H1 (cell line): ENCODE data around the gene ATP11A. TPM values are rescaled to one million over a fixed set of nuclear protein-coding genes. Genes with fewer than 3 reads are reported as not detected.

Experiments used
- CTCF ChIA-PET: fragments of 300-600 bp; sonication (Branson Sonifier 250); formaldehyde crosslinking; loops from one replicate; lab custom pipeline; 2021; ENCODE audit not compliant: partially characterized antibody; lab: Charles Lee
- POLR2A ChIA-PET: fragments of 300-600 bp; sonication (Branson Sonifier 250); formaldehyde crosslinking; loops from one replicate; lab custom pipeline; 2021; ENCODE audit warnings: inconsistent platforms; ENCODE audit not compliant: partially characterized antibody; lab: Charles Lee
- DNase-seq, 2 experiments: peaks; one replicate each; pipeline versions ENCODE4 v3.0.0 to v3.0.0-alpha.2; 2010 to 2022; ENCODE audit warnings: low spot score in 2 of 2, low read depth in 1 of 2, mixed read lengths in 1 of 2
- FAIRE-seq: peaks from 2 replicates; lab custom pipeline; 2011; peaks lifted over from hg19 to GRCh38; lab: Jason Lieb, UNC
- H2AFZ ChIP-seq: 2 replicates; pipeline ENCODE4 v1.8.1; 2012; ENCODE audit warnings: low read length, inconsistent platforms
- H2AK5ac ChIP-seq: 2 replicates; pipeline ENCODE4 v1.6.1; 2013; ENCODE audit warnings: low read depth, low read length
- H2BK120ac ChIP-seq: replicated peaks from 2 replicates; pipeline ENCODE3; 2013; ENCODE audit warnings: low read depth, low read length, inconsistent platforms
- H2BK12ac ChIP-seq: 2 replicates; pipeline ENCODE4 v1.6.1; 2013; ENCODE audit warnings: low read depth, low read length
- H2BK15ac ChIP-seq: 2 replicates; pipeline ENCODE4 v1.6.1; 2013; ENCODE audit warnings: low read length
- H2BK20ac ChIP-seq: 2 replicates; pipeline ENCODE4 v1.6.1; 2013; ENCODE audit warnings: low read length
- H2BK5ac ChIP-seq: 2 replicates; pipeline ENCODE4 v1.6.1; 2013; ENCODE audit warnings: low read depth, low read length
- H3K14ac ChIP-seq: 2 replicates; pipeline ENCODE4 v1.6.1; 2013; ENCODE audit warnings: inconsistent platforms; ENCODE audit not compliant: insufficient read length
- H3K18ac ChIP-seq: 2 replicates; pipeline ENCODE4 v1.6.1; 2013; ENCODE audit warnings: low read length; ENCODE audit errors: extremely low read depth
- H3K23ac ChIP-seq: 2 replicates; pipeline ENCODE4 v1.6.1; 2013; ENCODE audit warnings: inconsistent platforms; ENCODE audit not compliant: insufficient read length
- H3K23me2 ChIP-seq: 2 replicates; pipeline ENCODE4 v1.6.1; 2013; ENCODE audit warnings: low read depth, low read length
- H3K27ac ChIP-seq: 2 replicates; pipeline ENCODE4 v1.6.1; 2011; ENCODE audit warnings: low read depth, low read length, inconsistent platforms
- H3K27me3 ChIP-seq, 4 experiments: replicated peaks in 1 of 4; 1 replicate in 1 of 4; 2 replicates in 3 of 4; pipeline versions ENCODE4 v1.6.1 to v1.8.1; 2011 to 2013; ENCODE audit warnings: low read length in 3 of 4, mild to moderate bottlenecking in 3 of 4, inconsistent platforms in 2 of 4, mixed read lengths in 2 of 4, moderate library complexity in 1 of 4; ENCODE audit not compliant: control insufficient read depth in 3 of 4, insufficient read depth in 3 of 4; ENCODE audit errors: extremely low read depth in 1 of 4
- H3K36me3 ChIP-seq, 4 experiments: 2 replicates each; pipeline versions ENCODE4 v1.6.1 to v1.8.1; 2011 to 2013; ENCODE audit warnings: mild to moderate bottlenecking in 4 of 4, low read length in 3 of 4, moderate library complexity in 2 of 4, control low read depth in 1 of 4, inconsistent platforms in 1 of 4; ENCODE audit not compliant: insufficient read depth in 4 of 4, control insufficient read depth in 2 of 4
- H3K4ac ChIP-seq: replicated peaks from 2 replicates; pipeline ENCODE3; 2013; ENCODE audit warnings: low read length, low read depth, mixed read lengths, inconsistent platforms; ENCODE audit not compliant: insufficient read length
- H3K4me1 ChIP-seq, 4 experiments: replicated peaks in 1 of 4; 1 replicate in 1 of 4; 2 replicates in 3 of 4; pipeline versions ENCODE4 v1.6.1 to v1.8.1; 2011 to 2013; ENCODE audit warnings: low read length in 3 of 4, inconsistent platforms in 2 of 4, mixed read lengths in 1 of 4; ENCODE audit not compliant: insufficient read depth in 4 of 4, control insufficient read depth in 3 of 4
- H3K4me2 ChIP-seq, 2 experiments: 2 replicates each; pipeline versions ENCODE4 v1.6.1 to v1.8.1; 2011 to 2013; ENCODE audit warnings: low read depth in 2 of 2, low read length in 2 of 2, control low read depth in 1 of 2, inconsistent platforms in 1 of 2, mild to moderate bottlenecking in 1 of 2; ENCODE audit not compliant: insufficient read depth in 1 of 2
- H3K4me3 ChIP-seq, 4 experiments: fragments of 200-600, 300-600 bp in 1 of 4; sonication (generic), shearing (Covaris generic), sonication (Bioruptor Twin) in 1 of 4; 2 replicates each; pipeline versions ENCODE4 v1.5.1 to v1.8.1; 2011 to 2016; ENCODE audit warnings: low read length in 4 of 4, low read depth in 3 of 4, control low read depth in 2 of 4, inconsistent platforms in 2 of 4, mild to moderate bottlenecking in 2 of 4, mixed read lengths in 1 of 4, moderate library complexity in 1 of 4; ENCODE audit not compliant: insufficient read depth in 2 of 4; ENCODE audit errors: extremely low read depth in 1 of 4
- H3K56ac ChIP-seq: replicated peaks from 2 replicates; pipeline ENCODE3; 2013; ENCODE audit warnings: low read depth, mild to moderate bottlenecking, mixed read lengths, low read length, inconsistent platforms; ENCODE audit not compliant: insufficient read length
- H3K79me1 ChIP-seq: 2 replicates; pipeline ENCODE4 v1.6.1; 2013; ENCODE audit warnings: low read depth, low read length, control low read depth
- H3K79me2 ChIP-seq, 2 experiments: 2 replicates each; pipeline versions ENCODE4 v1.6.1 to v1.8.1; 2012 to 2013; ENCODE audit warnings: low read length in 2 of 2, mild to moderate bottlenecking in 2 of 2, inconsistent platforms in 1 of 2; ENCODE audit not compliant: insufficient read depth in 2 of 2, control insufficient read depth in 1 of 2
- H3K9ac ChIP-seq, 4 experiments: replicated peaks in 1 of 4; 1 replicate in 1 of 4; 2 replicates in 3 of 4; pipeline versions ENCODE4 v1.6.1 to v1.8.1; 2011 to 2013; ENCODE audit warnings: low read depth in 3 of 4, low read length in 3 of 4, control low read depth in 2 of 4, mild to moderate bottlenecking in 2 of 4, moderate library complexity in 2 of 4, inconsistent platforms in 1 of 4; ENCODE audit errors: extremely low read depth in 1 of 4
- H3K9me3 ChIP-seq, 2 experiments: 2 replicates each; pipeline versions ENCODE4 v1.6.1 to v1.8.1; 2012 to 2013; ENCODE audit warnings: mild to moderate bottlenecking in 2 of 2, moderate library complexity in 2 of 2, control low read depth in 1 of 2, inconsistent platforms in 1 of 2, low read depth in 1 of 2, low read length in 1 of 2, mixed read lengths in 1 of 2; ENCODE audit not compliant: insufficient read depth in 2 of 2
- H4K20me1 ChIP-seq, 2 experiments: replicated peaks in 1 of 2; 2 replicates each; pipeline versions ENCODE3 to v1.8.1; 2011 to 2013; ENCODE audit warnings: inconsistent platforms in 2 of 2, low read length in 2 of 2, mild to moderate bottlenecking in 1 of 2; ENCODE audit not compliant: insufficient read depth in 2 of 2, control insufficient read depth in 1 of 2
- H4K5ac ChIP-seq: 2 replicates; pipeline ENCODE4 v1.6.1; 2013; ENCODE audit warnings: low read length, low read depth, mixed read lengths, inconsistent platforms; ENCODE audit not compliant: insufficient read length
- H4K8ac ChIP-seq: 2 replicates; pipeline ENCODE4 v1.8.0; 2013; ENCODE audit warnings: mild to moderate bottlenecking, moderate library complexity, low read length, inconsistent platforms; ENCODE audit not compliant: insufficient read depth; ENCODE audit errors: extremely low read depth
- H4K91ac ChIP-seq: replicated peaks from 2 replicates; pipeline ENCODE3; 2013; ENCODE audit warnings: low read length, mixed read lengths, inconsistent platforms; ENCODE audit not compliant: insufficient read length
- EGR1 ChIP-seq: IDR thresholded peaks from 2 replicates; pipeline ENCODE4 v1.6.1; 2011; ENCODE audit warnings: low read depth, low read length, borderline replicate concordance
- SP4 ChIP-seq: IDR thresholded peaks from 2 replicates; pipeline ENCODE4 v1.6.1; 2012; ENCODE audit warnings: low read length, inconsistent platforms
- WGBS, 2 experiments: shearing (Covaris generic) in 1 of 2; methylation state at CpG; one replicate each; pipeline versions ENCODE4 v1.1.6 to v1.1.7; 2013 to 2015; ENCODE audit warnings: low lambda C conversion rate in 2 of 2, mixed read lengths in 2 of 2, inconsistent platforms in 1 of 2, low coverage in 1 of 2, missing lambda C conversion rate in 1 of 2; ENCODE audit not compliant: insufficient replicate concordance in 2 of 2, insufficient coverage in 1 of 2, insufficient read length in 1 of 2; ENCODE audit errors: extremely low coverage in 1 of 2, missing lambda C conversion rate in 1 of 2; 5-methylcytosine and 5-hydroxymethylcytosine counted together
- polyA plus RNA-seq, 7 experiments: library from polyadenylated mRNA; depleted of rRNA in 3 of 7; stranded (reverse) in 5 of 7; unstranded in 2 of 7; fragments of >200 nt in 5 of 7; fragments of 200-250 nt in 2 of 7; gene quantifications; 1 replicate in 5 of 7; 2 replicates in 1 of 7; 4 replicates in 1 of 7; pipeline versions ENCODE4 v1.2.1 to v1.2.3, GENCODE V29; 2011 to 2013; ENCODE audit warnings: missing spikeins in 2 of 7, mixed read lengths in 2 of 7
- total RNA-seq: library from RNA; stranded (reverse); fragmentation: NEBNext Ultra II Directional; extraction: Animal tissue kit (Norgen Biotek cat#: 25700); gene quantifications from 2 replicates; pipeline ENCODE4 v1.2.1, GENCODE V29; 2021
- TF ChIP-seq, protein P1 (sequence below): IDR thresholded peaks from 2 replicates; pipeline ENCODE4 v1.6.1; 2012; ENCODE audit warnings: low read length, inconsistent platforms

Gene ATP11A
- total and polyA plus RNA-seq, 2 of the 8 experiments (the other 6 are each of a cell fraction or from before 2014, with no cell fraction given) = 28.8 to 72.9 TPM

DNA sequence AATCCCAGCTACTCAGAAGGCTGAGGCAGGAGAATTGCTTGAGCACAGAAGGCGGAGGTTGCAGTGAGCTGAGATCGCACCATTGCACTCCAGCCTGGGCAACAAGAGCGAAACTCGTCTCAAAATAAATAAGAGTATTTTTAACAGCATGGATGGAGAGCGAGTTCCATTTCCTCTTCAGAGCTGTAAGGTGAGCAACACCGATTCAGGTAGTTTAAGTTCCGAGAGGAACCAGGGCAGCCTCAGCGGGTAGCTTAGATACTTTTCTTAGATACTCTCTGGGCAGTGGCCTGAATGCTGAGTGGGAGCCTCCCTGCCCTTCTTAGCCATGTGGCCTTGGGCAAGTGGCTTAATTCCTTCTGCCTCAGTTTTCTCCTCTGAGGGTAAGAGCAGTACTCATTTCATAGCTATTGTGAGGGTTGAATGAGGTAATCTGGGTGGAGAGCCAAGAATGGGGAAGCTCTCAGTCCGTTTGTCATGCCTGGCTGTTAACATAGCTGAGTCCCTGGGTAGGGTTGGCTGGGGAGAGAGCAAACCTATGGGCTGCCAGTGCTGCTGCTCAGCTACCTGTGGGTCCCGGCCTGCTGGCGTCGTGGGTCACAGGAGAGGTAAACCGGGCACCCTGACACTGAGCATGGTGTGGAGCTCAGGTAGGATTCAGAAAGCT is 4.1 kb downstream of the ATP11A start:
- H2AFZ ChIP-seq = no peak overlapping the region
- H4K20me1 ChIP-seq = peaks cover 4 to 8% of the 10 kb centered on the region in 2 experiments
- H3K79me2 ChIP-seq = peaks cover 6 to 77% of the 10 kb centered on the region in 2 experiments; a peak in 3 of 4 replicates
- peaks cover 16% of the 10 kb centered on the region for H3K79me1 ChIP-seq
- H2BK120ac ChIP-seq = no peak overlapping the region
- no peak overlapping the region for H2BK15ac ChIP-seq
- peaks cover 5% of the 10 kb centered on the region; the same call in 1 of the 2 replicates for H3K23me2 ChIP-seq
- no peak overlapping the region for H3K56ac ChIP-seq
- no peak overlapping the region for H4K8ac ChIP-seq
- H3K9me3 ChIP-seq = no peaks in the 10 kb centered on the region
- peak; percentile 24 for FAIRE-seq
- H3K4me3 ChIP-seq = no peak overlapping the region
- H3K4ac ChIP-seq = no peak overlapping the region
- no peak overlapping the region for H4K5ac ChIP-seq
- CTCF ChIA-PET = interaction anchor here (0.9 to 1.7 kb wide), 11 partner anchors 9 to 180 kb away, joined by 3 to 7 read pairs (median 4); no protein-coding TSS in a partner anchor
- no peak for DNase-seq
- peaks cover 0 to 29% (median 17%) of the 10 kb centered on the region in 4 experiments; a peak in 6 of 7 replicates for H3K4me1 ChIP-seq
- H3K27ac ChIP-seq = no peak overlapping the region
- H3K23ac ChIP-seq = no peak overlapping the region
- no peak overlapping the region for H3K18ac ChIP-seq
- no peak overlapping the region for H2BK12ac ChIP-seq
- H3K14ac ChIP-seq = no peak overlapping the region
- H2AK5ac ChIP-seq = no peak overlapping the region
- H3K27me3 ChIP-seq = peaks cover 0 to 2% (median 0%) of the 10 kb centered on the region in 4 experiments; a peak in 2 of 7 replicates
- WGBS, 2 experiments = 87% methylated on average over 13 of the region's 13 CpGs; no CpG with 5 or more reads in 1 of the 2 experiments
- no peak overlapping the region for H4K91ac ChIP-seq
- TF ChIP-seq EGR1 (no peak), SP4 (no peak)
- TF ChIP-seq, protein P1, sequence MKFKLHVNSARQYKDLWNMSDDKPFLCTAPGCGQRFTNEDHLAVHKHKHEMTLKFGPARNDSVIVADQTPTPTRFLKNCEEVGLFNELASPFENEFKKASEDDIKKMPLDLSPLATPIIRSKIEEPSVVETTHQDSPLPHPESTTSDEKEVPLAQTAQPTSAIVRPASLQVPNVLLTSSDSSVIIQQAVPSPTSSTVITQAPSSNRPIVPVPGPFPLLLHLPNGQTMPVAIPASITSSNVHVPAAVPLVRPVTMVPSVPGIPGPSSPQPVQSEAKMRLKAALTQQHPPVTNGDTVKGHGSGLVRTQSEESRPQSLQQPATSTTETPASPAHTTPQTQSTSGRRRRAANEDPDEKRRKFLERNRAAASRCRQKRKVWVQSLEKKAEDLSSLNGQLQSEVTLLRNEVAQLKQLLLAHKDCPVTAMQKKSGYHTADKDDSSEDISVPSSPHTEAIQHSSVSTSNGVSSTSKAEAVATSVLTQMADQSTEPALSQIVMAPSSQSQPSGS = no peak
- H3K9ac ChIP-seq = peak overlapping the region in 1 of 4 experiments; percentile 14; a peak in 1 of 7 replicates
- peak overlapping the region; percentile 20 to 22; a peak in 3 of 4 replicates for H3K4me2 ChIP-seq
- H2BK20ac ChIP-seq = no peak overlapping the region
- POLR2A ChIA-PET = interaction anchor here (1.0 to 1.7 kb wide), 7 partner anchors 9 to 54 kb away, joined by 3 to 7 read pairs (median 3); no protein-coding TSS in a partner anchor
- no peak overlapping the region for H2BK5ac ChIP-seq
- no peaks in the 10 kb centered on the region; a peak in 1 of 8 replicates for H3K36me3 ChIP-seq
